Stimulated activated CD8-positive, alpha-beta memory T cell treated with anti-CD3 and anti-CD28 coated beads, Interleukin-7, amount 100 ng/mL, for 4 hours (primary cell): ENCODE results near the gene FAM180A.
"Not testable (repeated sequence)": the region's sequence is repeated elsewhere in the genome, so short reads cannot be mapped to it uniquely, and the experiment has no call there.

Experiments
- DNase-seq, 2 donors: peaks; one replicate each; pipeline ENCODE4 v3.0.0-alpha.2; 2020; ENCODE audit warnings: low read depth in 2 of 2

The FAM180A gene

DNA sequence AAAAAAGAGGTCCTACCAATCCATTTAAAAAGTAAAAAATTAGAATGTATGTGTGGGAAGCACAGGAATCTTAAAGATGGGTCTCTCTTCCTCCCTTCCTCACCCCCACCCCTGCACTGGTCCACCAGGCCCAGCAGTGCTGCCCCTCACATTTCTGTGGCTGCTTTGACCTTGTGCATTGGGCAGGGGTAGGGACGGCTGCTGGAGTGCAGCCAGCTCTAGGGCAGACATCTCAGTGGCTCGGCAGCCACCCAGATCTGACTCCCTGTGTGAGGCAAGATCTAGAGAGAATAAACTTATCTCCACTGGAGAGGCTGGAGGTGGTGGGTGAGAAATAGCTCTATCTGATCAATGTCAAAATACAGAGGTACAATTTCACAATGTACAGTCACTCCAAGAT lies 6.7 kb downstream of the FAM180A start:
- DNase-seq = no peak

DNA sequence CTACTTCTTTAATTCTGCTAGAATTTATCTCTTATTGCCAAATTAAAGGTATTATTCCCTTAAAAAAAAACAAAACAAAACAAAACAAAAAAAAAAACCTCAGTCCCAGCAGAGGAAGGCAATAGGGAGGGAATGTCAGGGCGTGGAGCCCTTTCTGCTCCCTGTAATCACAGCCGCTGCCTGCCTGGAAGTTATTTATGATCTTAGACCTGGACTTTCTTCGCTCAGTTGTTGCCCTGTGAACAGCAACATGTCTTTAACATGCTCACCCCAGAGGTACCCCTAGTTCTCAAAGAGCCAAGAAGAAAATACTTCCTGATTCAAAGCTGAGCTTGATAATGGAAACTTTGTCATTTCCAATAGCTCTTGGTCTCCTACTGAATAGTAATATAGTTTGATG lies 7.7 kb downstream of the FAM180A start:
- no peak for DNase-seq

DNA sequence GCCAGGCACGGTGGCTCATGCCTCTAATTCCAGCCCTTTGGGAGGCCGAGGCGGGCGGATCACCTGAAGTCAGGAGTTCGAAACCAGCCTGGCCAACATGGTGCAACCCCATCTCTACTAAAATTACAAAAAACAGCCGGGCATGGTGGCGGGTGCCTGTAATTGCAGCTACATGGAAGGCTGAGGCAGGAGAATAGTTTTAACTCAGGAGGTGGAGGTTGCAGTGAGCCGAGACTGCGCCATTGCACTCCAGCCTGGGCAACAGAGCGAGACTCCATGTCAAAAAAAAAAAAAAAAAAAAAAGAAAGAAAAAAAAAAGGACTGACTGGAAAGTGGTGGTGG lies 11.3 kb downstream of the FAM180A start:
- not testable (repeated sequence) for DNase-seq

DNA sequence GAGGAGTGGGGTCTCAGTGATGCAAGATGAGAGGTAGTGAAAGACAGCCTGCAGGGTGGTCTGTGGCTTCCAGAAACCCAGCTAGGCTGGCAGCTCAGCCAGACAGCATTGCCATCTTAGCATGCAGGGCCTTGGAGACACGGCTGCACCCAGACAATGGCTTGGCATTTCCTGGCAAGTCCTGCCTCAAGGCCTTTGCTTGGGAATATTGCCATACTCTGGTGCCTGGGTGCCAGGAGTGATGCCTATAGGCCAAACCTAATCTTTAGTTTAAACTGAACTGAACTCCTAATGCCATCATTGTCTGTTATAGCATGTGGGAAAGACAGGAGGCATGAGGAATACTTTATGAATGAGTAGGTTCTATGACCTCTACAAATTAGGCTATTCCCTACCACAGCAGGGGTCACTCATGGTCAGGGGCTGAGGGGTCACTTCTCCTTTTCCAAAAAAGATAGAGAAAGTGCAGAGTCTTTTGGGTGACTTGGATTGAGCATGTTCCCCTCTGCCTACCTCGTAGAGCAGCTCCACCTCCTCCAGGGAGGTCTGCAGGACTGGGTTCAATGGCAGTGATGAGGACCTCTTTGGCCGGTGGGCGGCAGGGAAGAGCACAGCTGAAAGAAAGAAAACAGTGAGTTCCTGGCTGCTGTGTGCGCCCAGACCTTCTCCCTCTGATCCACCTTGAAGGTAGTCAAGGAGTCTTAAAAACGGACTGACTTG lies 11.9 kb downstream of the FAM180A start:
- no peak for DNase-seq

DNA sequence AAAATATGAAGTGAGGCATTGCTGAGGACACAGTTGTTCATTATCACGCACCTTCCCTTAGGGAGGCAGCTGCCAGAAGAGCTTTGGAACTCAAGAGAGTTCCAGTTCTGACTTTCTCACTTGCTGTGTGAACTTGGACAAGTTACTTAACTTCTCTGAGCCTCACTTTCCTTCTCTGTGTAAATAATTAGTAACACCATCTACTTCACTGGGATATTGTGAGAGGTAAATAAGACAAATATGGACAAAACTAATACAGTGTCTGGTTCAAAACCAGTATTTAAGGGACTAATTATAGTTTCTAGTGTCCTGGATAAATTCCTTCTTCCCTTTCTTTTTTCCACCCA lies 14.3 kb downstream of the FAM180A start:
- DNase-seq = no peak

DNA sequence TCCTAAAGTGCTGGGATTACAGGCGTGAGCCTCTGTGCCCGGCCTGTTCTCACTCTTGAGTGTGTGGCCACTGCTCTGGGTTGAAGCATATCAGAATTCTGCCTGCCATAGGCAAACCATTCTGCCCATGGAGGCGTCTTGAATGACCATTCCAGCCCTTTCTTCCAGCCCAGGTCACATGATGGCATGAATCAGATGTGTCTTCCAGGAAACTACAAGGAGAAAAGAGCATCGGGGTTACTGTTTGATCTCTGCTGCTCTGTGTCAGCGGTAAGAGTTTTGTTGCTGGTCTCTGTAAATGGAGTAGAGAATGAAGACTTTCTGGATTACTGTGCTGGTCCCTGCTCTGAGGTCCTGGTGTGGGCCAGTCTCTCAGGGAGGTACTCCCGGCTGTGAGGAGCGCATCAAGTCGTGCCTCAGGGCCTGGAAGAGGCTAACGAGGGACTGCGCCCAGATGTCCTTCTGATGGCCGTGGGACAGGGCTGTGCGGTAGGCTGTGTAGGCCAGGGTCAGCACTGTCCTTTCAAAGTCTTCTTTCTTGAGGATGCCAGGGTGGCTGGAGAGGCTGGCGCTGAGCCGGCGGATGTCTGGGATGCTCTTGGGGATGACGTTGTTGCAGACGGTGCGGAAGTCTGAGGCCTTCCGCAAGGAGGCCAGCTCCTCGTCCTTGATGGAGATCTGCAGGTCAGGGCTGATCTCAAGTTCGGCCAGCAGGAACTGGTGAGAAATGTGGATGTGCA lies 14.8 kb downstream of the FAM180A start:
- no peak for DNase-seq

DNA sequence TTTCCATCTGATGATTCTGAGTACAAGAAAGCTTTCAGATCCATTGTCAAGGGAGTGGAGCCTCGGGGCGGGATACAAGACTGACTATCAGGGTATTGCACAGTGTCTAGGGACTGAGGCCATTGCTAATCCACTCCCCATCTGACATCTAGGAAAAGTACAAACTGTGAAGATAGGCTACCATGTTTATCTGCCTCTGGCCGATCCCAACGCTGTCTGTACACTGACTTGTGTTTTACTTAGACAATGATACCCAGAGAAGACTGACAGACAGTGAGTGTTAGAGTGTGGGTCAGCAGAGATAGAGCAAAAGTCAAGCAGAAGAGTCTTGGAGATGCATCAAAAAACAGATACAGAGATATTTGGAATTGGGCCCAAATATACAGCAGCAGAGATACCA lies 17.5 kb downstream of the FAM180A start:
- no peak for DNase-seq

DNA sequence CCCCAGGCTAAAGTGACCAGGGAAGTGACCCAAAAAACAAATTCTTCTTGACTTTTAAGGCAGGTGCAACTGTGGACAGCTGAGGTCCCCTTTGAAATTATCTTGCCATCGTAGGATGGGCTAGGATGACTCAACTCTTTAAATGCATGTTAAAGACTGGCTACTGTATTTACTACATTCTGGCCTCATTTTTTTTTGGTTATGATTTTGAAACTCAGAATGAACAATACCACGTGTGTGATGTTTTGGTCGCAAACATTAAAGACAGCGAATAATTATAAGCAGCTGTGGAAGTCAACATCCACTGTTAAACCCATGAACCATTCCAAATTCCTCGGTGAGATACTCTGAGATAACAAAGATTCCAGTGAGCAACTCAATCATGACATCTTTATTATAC lies 19.4 kb downstream of the FAM180A start:
- no peak for DNase-seq

DNA sequence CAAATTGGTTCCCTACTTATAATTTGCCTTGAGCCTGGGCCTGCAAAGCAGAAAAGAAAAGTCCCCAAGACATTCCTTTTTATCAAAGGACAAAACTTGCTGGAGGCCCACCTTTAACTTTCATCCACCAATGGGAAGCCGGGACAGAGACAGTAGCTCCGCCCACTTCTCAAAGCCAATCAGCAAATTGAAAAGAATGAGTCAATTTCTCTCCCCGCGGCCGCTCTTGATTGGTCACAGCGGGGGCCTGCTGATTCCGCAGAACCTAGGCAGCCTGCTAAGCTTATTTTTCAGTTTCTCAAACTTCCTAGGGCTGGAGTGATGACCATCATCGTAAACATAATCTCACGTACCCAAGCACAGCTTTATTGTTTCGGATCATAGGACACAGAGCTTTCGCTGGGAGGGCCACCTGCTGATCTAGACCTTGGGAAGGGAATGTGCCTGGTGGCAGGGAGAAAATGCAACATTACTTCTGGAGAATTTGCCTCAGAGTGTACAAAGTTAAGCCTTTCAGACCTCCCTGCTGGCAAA lies 20.4 kb downstream of the FAM180A start, which contains the start of gene SLC13A4:
Gene SLC13A4 (minus strand): TSS at position 51 of the 534 bp plus-strand sequence. CDS start 690 bp downstream, outside the sequence.
- DNase-seq = no peak

DNA sequence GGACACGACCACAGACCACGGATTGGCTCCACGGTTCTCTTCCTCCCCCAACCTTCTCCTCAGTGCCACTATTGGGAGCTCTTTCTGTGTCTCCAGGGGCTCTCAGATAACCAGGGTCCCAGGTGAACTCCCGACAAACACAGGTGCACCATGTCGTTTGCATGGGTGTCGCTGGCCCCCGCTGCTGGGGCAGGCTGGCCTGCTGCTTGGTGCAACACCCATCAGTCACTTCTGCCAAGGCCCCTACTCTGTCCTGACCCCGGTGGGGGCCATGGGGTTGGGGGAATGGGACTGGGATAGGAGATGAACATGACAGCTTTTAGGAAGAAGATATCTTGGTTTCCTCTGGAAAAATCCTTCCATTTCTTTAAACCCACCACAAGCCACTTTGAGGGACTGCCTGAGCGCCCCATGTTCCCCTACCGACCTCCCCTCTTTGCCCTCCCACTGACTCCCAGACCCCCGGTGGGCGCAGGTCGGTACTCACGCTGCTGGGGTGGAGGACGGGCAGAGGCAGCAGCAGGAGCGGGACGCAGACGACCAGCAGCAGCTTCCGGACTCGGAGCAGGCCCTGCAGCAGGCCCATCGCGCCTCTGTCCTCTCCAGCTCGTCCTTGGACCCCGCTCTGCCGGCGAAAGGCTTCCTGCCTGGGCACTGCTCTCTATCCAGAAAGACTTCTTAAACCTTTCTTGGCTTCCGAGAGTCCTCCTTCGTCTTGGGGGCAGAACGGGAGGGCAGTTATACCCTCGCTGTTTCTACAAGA lies 21.5 kb downstream of the FAM180A start:
- no peak for DNase-seq

DNA sequence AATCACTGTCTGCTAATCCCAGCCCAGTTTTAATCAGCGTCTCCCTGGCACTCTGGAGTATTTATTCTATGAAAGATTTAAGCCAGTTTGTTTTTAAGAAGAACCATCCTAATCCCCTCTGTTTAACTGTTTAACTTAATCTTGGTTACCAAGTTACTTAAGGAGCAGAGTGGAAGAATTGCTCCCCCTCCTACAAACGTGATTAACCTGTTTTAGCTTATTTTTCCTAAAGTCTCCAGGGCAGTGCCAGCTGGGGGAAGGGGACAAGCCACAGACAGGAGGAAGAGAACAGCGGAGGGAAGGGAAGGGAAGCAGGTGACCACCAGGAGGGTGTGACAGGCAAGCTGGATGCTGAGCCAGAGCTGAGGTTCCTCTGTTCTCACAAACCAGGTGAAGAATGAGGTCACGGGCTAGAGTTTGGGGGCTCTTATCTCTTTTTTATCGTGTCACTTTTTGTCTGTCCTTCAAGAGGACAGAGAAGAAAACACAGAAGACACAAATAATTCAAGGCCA lies 22.3 kb downstream of the FAM180A start:
- DNase-seq = no peak

DNA sequence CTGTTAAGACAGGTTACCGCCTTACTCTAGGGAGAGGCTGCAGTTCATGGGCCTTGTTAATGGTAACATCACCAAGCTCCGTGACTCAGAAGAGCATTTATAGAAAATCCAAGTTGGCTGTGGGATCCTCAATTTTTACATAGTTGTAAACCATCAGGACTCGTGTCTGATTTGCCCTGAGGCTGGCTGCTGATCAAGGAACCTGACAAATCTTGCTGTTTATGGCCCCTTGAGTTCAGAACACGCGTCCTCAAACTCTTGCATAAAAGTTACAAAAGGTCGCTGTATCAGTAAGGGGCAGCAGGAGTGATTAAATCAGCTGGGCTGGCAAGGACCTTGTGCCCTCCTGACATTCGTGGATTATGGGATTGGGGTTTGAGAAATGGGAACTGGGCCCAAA lies 25.2 kb downstream of the FAM180A start:
- no peak for DNase-seq

DNA sequence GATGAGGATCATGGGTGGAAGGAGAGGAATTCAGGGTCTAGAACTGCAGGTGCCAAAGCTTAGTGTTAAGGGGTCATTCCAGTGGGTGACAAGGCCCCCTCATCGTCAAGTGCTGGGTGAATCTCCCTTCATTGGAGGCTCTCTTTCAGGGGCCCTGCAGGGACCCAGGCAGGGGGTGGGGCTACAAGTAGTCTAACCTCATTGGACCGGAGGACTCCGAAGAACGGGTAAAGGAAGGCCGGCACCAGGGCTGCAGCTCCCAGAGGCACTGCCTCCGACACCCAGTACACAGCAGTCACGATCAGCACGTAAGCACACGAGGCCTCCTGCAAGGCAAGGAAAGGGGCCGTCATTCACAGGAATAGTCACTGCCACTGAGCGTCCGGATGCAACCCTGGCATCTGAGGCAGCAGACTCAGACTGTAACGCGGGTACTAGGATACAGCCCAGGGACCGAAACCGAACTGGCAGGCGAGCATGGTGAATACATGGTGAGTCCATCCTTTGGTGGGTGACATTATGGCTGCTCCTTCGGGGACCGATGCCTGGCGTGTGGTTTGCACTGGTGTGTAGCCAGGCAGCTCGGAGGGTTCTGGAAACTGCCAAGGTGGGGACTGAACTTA lies 27.3 kb downstream of the FAM180A start:
- no peak for DNase-seq

DNA sequence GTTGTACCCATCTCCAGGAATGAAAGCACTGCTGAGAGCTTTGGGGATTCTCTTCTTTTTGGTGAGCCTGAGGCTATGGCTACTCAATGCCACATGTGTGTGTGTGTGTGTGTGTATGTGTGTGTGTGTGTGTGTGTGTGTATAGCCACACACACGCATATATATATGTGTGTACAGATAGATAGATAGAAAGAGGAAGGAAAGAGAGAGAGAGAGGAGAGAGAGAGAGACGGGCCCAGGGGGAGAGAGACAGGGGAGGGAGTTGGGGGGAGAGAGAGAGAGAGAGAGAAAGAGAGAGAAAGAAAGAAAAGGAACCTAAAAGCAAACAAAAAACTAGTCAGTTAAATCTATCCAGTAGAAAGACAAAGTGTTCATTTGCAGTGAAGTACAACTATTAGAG lies 28.9 kb downstream of the FAM180A start:
- DNase-seq = no peak

DNA sequence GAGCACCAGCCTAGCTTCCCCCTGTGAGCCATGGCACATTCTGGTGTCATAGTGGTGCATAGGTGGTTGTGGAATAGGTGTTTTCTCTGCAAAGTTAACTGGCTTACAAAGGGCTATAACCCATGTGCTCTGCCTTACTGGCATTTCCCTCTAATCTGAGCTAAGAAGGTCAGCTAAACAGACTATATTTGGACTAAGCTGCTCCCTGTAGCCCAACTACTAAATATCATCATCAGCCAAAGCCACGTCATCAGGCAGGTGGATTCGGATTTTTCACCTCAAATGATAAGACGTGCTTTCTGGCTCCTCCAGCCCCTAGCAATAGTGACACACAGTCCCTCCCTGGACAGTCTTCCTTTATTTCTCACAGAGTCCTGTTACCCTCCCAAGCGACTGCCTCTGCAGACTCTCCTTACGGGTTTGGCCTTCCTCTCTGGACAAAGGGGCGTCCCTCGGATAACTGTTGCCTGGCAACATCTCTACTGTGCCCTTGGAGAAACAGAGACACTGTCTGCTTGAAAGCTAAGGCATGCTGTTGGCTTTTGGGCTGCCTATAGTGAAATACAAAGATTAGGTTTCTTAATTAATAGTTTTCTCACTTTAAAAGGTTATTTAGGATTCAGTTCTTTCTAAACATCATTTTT lies 29.7 kb downstream of the FAM180A start:
- DNase-seq = no peak

DNA sequence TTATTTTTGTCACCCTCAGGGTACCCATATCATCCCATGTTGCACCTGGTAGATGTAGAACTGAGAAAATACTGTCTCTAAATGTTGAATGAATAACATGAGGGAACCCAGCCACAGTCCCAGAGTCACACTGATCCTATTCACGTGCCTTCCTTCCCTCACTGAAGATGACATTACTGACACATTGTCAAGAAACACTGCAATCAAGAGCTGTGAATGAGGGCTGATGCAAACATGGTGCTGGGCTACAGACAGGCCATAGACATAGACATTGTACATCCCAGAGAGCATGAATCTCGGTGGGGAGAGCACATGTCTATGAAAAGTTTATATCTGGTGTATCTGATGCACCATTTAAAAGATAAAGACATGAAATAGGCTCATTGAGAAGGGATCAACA lies 30.4 kb downstream of the FAM180A start:
- DNase-seq = no peak

DNA sequence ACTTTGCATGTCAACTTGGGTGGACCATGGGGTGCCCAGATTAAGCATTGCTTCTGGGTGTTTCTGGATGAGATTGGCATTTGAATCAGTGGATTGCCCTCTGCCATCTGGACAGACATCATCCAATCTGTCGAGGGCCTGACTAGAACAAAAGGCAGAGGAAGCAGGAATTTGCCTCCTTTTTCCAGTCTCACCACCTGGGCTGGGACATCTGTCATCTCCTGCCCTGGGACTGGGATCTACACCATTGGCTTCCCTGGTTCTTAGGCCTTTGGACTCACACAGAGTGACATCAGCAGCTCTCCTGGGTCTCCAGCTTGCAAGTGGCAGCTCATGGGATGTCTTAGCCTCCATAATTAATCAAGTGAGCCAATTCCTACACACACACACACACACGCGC lies 30.9 kb downstream of the FAM180A start:
- no peak for DNase-seq

DNA sequence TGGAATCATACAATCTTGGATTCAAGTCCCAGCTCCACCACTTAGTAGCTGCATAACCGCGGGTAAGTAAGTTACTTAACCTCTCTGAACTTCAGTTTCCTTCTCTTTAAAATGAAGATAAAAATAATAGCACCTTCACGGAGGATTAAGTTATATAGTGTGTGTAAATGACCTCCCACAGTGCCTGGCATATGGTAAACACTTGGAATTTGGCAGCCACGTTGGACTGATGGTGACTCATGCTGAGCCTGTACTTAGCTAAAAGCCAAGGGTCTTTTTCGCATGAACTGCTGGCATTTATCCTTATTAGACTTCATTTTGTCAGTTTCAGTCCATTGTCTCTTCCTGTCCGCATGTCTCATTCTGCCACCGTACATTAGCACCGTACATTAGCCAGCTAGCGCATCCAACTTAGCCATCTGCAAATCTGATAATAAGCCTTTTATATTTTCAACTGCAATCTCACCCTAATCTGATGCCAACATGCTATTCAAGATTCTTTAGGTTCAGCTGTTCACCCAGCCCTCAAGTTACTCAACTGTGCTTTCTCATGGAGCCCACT lies 31.9 kb downstream of the FAM180A start:
- no peak for DNase-seq

DNA sequence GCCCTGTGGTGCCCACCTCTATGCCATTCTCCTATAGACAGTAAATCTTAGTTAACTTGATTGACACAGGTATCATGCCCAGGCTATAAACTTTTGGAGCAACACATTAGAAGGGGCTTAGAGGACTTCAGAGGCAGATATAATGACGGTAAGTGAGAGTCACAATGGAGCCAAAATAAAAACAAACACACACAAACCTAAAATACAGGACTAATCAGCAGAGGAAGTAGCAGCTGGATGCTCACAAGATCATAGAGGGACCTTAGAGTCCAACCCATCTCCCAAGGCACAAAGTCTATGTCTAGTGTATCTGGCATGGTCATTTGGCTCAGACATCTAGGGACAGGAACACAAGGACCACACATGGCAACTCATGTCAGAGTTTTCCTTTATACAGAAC lies 32.9 kb downstream of the FAM180A start:
- no peak for DNase-seq

DNA sequence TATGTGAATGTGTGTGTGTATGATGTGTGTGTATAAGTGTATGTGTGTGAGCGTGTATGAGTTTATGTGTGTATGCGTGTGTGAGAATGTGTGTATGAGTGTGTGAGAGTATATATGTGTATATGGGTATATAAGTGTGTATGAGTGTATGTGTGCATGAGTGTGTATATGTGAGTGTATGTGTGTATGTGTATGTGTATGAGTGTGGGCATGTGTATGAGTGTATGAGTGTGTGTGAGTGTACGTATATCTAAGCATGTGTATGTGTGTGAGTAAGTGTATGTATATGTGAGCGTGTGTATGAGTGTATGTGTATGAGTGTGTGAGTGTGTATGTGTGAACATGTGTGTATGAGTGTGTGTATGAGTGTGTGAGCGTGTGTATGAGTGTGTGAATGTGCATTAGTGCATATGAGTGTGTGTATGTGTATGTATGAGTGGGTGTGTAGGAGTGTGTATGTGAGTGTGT lies 33.5 kb downstream of the FAM180A start:
- DNase-seq = no peak

DNA sequence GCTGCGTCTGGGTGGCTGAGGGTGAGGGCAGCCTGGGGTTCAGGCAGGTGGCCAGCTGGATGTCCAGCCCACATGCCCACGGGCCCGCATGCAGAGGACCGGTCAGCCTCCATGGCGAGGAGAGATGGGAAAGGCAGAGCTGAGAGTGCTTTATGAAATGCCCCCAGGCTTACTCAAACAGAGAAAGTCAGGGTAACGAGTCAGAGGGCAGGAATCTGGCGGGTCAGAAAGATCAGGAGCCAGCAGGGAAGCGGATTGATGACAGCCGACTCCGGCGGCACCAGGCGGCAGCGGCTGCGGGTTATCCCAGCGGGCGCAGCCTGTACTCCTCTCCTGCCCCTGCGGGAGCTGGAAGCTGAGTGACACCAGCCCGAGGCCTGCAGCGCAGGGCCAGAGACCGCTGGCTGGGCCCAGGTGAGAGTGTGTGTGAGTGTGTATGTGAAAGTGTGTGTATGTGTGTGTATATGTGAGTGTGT lies 34.0 kb downstream of the FAM180A start:
- DNase-seq = no peak
